ENCODE data around the gene HBA1.
"Not testable (repeated sequence)": the region's sequence is repeated elsewhere in the genome, so short reads cannot be mapped to it uniquely, and the experiment has no call there.

The HBA1 gene

DNA sequence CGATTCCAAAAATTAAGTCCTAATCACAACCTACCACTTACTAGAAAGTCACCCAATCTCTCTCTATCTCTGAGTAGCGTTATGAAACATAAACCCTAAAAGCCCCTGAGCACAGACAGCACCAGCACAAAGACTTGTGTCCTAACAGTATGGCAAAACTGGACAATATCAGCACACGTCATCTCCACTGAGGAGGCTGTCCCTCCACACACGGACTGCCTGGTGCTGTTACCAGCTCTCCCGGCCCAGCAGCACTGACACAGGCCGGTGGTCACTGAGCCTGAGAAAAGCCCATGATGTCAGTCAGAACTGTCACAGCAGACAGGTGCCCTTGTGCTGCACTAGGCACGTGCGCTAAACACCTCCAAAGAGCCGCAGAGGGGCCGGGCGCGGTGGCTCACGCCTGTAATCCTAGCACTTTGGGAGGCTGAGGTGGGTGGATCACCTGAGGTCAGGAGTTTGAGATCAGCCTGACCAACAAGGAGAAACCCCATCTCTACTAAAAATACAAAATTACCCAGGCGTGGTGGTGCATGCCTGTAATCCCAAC lies 35.2 kb downstream of the HBA1 start:
- DNase-seq, result not testable (repeated sequence)

DNA sequence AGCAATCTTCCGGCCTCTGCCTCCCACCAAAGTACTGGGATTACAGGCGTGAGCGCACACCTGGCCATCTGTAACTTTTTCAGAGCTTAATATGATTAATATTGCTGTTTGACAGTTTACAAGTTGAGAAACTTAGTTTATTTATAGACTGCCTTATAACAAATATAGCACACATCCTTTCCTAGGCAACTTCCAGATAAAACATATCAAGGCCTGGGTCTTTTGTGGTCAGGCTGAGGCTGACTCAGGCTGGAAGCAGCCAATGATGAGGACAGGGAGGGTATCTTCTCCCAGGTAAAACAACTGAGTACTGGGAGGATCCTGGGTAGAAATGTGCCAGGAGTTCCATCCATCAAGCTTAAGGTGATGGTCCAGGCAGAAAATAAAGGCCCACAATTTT lies 36.5 kb downstream of the HBA1 start:
- peak; percentile 59 for DNase-seq

DNA sequence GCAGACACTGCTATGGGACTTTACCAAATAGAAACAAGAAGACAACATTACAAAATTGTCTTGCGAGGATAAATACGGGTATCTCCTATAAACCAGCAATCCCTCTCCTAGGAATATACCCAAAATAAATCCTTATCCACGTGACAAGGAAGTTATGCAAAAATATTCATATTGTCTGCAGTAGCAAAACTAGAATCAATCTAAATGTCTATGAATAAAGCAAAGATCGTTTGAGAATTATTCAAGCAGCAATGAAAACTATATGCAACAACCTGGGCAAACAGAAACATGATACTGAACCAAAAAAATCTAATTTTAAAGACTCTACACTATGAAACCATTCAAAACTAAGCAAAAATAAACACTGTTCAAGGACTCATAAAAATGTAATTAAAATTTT lies 43.5 kb downstream of the HBA1 start:
- DNase-seq, result no peak

Measured in NCI-H226 (cell line).